Activated T-cell treated with anti-CD3 and anti-CD28 coated beads, Interleukin-2, amount 50 U/mL, for 48 hours (primary cell): ENCODE results near the gene TAF1A.
A peak's percentile ranks its signal among the peaks of the same experiment; 100 is the strongest.
"Not testable (repeated sequence)": the region's sequence is repeated elsewhere in the genome, so short reads cannot be mapped to it uniquely, and the experiment has no call there.

Source experiments
- DNase-seq, 2 experiments: peaks; one replicate each; pipeline ENCODE4 v3.0.0-alpha.2; 2020

The TAF1A gene

DNA sequence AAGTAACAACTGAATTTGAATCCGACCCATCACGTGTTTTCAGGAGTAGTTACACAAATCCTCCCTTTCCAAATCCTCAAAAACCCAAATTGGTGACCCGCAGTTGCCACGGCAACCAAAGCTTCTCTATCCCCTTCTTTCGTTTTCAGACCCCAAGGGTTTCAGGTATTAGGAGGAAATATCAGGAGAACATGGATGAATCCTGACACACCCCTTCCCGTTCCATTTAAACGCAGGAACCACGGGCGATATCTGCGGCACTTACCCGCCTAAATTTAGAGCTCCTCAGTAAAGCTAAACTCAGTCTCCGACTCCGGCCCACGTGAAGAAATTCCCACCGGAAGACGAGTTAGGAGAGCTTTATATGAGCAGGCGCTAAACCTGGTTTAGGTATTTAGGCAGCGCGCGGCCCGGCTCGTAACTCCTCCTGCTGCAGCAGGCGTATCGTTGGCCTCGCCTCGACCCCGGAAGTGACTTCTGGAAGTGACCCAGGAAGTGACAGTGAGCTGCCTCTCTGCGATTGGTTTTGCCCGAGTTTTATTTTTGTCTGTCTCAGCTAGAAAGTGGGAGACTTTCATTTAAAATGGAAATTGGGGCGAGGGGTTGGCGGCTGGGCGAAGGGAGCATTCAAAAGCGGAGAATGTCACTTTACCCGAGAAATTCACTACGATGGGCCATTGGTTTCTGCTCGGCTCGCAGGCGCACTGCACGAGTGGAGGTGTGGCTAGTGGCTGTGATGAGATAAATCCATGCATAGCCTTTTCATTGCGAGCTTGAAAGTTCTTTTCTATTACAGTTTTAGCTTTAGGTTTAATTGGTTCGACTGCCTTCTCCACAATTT, at the start of gene TAF1A:
Gene TAF1A (minus strand): TSS at position 472 of the 841 bp plus-strand sequence.
- DNase-seq = peak; percentile 84 to 86

DNA sequence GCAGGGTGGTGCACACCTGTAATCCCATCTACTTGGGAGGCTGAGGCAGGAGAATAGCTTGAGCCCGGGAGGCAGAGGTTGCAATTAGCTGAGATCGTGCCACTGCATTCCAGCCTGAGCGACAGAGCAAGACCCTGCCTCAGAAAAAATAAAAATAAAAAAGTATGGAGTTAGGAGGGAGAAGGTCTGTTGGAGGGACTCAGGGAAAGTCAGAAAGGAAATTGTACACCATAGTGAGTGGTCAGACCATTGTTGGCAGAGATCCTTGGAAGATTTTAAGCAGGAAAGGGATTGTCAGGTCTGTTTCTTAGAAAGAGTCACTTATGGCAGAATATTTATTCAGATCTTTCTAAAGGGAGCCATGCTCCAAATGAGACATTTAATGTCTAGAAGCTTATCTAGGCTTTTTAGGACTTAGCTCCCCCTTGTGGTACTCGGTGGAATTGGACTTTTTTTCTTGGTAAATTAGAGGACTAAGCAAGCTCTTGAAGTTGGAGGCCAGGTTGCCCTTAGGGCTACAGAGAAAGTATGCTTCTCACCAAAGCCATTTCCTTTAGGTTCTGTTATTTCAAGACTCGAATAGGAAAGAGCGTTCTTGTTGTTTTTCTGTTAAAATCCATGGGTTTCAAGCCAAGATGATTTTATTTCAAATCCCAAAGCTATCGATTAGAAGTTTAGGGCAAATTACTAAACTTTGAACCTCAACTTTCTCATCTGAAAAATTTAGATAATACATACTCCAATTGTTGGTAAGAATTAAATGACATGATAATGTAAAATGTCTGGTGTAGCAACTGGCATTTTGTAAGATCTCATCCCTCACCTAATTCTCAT, 44.7 kb upstream of the TAF1A start:
- DNase-seq = peak; percentile 33 to 43

GRCh38 chr1:222632749-222633148, 43.0 kb upstream of the TAF1A start:
- DNase-seq = no peak

DNA sequence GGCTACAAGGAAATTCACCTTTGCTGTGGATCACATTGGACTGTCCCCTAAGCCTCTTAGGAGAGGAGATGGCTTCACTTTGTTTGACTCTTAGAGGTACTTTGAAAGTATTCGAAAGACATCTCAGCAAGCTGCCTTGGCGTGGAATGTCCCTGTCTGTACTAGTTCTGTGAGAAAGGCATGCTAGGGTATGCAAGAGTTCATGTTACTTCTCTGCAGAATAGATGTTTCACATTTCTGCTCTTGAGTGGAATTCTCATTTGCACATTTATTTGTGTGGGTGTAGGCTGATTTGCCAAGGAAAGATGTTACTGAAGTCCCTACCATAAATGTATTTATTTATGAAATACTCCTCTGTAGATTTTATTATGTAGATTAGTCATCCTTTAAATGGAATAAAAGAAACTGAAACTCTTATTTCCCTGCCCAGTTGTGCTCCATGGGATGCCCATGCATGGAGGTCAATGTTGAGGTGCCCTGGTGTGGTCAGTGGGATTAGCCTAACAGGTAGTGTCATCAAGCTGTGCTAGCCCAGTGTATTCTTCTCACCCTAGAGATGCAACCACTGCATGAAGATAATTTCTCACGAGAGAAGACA, 42.0 kb upstream of the TAF1A start:
- no peak for DNase-seq

GRCh38 chr1:222629921-222630535, 40.3 kb upstream of the TAF1A start:
- DNase-seq = no peak

GRCh38 chr1:222627232-222627631, 37.5 kb upstream of the TAF1A start:
- no peak for DNase-seq

GRCh38 chr1:222624214-222624613, 34.5 kb upstream of the TAF1A start:
- DNase-seq = no peak

- no peak for DNase-seq
Observed at GRCh38 chr1:222623458-222623857, 33.7 kb upstream of the TAF1A start.

DNA sequence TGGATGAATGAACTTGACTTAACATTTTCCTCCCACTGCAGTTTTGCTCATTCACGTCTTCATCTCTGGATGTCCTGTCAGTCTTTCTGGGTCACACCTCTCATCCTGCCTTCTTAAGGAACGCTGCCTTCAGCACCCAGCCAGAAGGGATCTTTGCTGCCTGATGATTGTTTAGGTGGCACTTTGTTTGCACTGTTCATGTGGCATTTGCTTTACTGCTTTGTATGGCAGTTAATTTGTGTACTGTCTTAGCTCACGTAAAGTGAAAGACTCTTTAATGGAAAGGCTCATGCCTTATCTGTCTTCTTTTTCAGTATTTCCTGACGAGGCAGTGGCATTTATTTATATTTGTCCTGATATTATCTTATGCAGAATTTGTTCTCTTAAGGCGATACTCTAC, 33.0 kb upstream of the TAF1A start:
- no peak for DNase-seq

DNA sequence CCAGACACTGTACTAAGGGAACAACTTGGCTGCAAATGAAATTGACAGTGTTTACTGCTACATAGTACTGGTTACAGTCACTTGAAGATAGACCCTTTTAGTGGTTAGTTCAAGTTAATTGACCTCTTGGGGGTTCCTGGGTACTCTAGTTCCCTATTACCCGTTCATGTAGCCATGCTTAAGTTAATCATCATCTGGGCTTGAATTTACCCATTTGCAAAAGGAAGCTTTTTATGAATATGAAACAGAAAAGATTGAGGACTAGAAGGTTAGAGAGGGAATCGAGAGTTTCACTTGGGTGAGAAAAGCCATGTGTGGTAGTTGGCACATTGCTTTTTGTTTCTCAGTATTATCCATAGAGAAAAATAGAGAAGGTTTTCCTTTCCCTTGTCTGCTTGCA, 30.8 kb upstream of the TAF1A start:
- DNase-seq = no peak

DNA sequence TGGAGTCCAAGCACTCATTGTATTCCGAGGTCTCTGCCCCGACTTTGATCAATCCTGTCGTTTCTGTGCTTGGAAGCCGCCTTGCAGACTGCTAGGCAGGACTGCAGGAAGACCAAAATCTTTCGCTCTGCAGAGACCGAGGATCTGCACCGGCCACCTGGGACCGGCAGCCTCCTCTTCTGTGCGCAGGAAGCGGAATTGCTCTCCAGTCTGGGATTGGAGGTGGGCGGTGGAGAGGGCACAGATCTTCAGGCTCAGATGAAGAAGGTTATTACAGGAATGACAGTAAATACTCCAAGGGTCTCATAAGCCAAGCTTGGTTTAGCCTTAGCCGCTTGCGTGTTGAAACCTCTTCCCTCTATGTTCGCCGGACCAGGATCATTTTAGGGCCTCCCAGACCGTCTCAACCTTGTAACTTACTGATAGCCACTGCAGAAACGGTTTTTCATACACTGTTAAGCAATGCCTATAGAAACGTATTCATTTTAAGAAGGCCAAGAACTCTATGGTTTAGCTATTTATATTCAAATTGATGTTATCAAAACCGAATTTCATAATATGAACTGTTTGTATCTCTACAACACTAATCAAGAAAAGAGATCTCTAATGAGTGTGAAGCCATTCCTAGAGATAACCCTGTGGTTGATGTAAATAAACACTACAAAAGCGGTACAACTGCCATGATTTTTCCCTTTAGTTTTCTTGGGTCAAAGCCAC, 29.3 kb upstream of the TAF1A start:
- peak; percentile 31 to 43 for DNase-seq

GRCh38 chr1:222618001-222618879, 28.5 kb upstream of the TAF1A start, which contains the start of gene MIA3:
TSS of gene MIA3 (plus strand) at chr1:222618097. CDS start at chr1:222618111, 14 bp downstream.
- DNase-seq = peak; percentile 70 to 75

DNA sequence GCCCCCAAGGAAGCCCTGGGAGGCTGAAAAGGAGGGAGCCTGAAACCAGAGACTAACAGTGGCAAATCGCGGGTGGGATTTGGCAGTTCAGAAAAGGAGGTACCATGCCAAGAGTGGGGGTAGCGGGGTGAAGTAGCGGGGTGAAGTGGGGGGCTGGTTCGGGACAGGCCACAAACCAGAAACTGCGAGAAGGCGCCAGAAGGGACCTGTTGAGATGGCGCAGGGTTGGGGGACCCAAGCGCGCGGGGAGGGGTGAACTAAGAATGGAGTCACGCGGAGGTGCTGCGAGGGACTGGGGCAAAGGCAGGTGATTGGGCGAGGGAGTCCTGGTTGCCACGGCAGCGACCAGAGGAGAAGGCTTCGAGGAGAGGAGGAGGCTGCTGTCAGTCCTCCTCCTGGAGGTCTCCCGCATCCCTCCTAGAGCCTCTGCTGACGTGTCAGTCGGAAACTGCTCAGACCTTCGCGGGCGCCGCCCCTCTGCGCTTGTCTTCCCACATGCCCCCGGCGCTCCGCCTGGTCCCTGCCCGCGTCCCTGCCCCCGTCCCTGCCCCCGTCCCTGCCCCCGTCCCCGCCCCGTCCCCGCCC, 27.7 kb upstream of the TAF1A start:
- DNase-seq = peak; percentile 82 to 89

- DNase-seq = no peak
Observed at GRCh38 chr1:222616525-222616924, 26.8 kb upstream of the TAF1A start.

DNA sequence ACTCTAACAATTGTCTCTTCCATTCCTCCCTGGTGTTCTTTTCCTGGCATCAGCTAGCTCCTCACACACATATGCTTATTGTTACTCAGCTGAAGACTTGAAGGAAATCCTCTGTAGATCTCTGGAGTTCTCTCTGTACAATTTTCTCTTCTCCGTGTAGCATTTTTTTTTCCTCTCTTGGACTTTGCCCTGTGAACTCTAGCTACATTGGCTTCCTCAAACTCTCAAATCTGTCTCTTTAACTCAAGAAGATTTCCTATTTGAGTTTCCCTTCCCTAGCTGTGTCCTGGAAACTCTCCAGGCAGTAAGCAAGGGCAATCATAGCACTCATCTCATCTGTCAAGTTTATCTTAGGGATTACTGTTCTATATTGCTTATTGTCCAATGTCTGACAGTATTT, 23.9 kb upstream of the TAF1A start:
- no peak for DNase-seq

DNA sequence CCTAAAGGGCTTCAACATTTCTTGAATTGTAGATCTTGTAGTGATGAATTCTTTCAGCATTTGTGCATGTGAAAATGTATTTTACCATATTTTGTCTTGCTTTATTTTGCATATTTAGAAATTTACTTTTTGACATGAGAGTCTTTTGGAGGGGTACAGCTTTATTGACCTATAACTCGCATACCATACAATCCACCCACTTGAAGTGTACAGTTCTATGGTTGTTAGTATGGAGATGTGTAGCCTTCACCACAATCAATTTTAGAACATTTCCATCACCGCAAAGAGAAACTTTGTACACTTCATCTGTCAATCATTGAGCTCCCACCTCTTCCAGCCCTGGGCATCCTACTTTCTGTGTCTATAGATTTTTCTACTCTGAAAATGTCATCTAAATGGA, 21.0 kb upstream of the TAF1A start:
- no peak for DNase-seq

DNA sequence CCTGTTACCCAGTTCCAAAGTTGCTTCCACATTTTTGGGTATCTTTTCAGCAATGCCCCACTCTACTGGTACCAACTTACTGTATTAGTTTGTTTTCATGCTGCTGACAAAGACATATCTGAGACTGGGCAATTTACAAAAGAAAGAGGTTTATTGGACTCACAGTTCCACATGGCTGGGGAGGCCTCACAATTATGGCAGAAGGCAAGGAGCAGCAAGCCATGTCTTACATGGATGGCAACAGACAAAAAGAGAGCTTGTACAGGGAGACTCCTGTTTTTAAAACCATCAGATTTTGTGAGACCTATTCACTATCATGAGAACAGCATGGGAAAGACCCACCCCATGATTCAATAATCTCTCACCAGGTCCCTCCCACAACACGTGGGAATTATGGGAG, 19.4 kb upstream of the TAF1A start:
- not testable (repeated sequence) for DNase-seq

DNA sequence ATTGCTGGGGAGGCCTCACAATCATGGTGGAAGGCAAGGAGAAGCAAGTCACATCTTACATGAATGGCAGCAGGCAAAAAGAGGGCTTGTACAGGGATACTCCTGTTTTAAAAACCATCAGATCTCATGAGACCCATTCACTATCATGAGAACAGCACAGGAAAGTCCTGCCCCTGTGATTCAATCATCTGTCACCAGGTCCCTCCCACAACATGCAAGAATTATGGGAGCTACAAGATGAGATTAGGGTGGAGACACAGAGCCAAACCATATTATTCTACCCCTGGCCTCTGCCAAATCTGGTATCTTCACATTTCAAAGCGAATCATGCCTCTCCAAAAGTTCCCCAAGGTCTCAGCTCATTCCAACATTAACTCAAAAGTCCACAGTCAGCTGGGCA, 17.0 kb upstream of the TAF1A start:
- no peak for DNase-seq

- no peak for DNase-seq
Observed at GRCh38 chr1:222601257-222601656, 11.5 kb upstream of the TAF1A start.

- DNase-seq = no peak
Observed at GRCh38 chr1:222600281-222600680, 10.5 kb upstream of the TAF1A start.

DNA sequence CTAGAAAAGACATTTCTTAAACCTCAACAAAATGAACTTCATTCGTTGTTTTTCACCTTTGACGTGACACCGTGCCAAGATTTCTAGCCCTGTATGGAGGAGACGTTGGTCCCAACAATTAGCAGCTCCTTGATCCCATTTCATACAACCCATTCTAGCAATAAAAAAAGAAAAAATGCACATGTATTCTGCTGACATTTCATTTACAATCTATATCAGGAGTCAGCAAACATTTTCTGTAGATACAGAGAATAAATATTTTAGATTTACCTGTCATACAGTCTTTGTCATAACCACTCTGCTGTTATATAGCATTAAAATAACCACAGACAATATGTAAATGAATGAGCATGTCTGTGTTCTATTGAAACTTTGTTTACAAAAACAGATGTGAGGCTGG, 7.0 kb upstream of the TAF1A start:
- DNase-seq = no peak
